Diencephalon (tissue), 1 donor: Measurements from ENCODE around the gene SELENOS. TPM values are rescaled to one million over a fixed set of nuclear protein-coding genes. Genes with fewer than 3 reads are reported as not detected.

ENCODE experiments used
- total RNA-seq: library from RNA; depleted of rRNA; stranded (reverse); fragments of >200 nt; gene quantifications from one replicate; pipeline ENCODE4 v1.2.3, GENCODE V29; 2014

The SELENOS gene
- total RNA-seq = 45.9 TPM

DNA sequence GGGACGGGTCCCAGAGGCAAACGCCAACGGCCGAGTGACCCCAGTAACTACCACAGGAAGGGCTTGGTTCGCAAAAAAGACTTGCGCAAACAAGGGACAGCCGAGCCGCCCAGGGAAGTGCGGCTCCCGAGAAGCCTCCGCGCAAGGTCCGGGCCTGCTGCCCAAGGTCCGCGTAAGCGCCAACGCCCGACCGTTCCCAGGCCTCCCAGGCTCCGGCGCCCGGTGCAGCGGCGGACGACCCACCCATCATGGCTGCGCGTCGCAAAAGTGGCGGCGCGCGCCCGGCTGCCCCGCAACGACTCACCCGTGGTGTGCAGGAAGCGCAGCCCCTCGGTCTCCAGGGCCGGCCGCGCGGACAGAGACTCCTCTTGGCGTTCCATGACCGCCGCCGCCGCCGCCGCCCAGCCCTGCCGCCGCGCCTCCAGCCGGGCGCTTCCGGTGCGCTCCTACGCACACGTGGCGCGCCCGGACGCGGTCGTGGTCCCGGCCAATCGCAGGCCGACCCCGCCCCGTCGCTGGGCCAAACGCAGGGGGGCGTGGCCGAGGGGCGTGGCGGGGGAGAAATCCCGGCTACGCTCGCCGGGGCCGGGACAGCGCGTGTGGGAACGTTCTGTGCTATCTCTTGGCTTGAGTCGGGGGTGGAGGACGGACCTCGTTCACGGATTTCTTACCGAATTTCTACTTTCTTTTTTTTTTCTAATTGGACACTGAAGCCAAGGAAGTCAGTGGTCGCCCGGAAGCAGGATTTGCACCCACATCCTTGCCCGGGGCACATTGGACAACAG, at the start of gene SELENOS:
TSS of gene SELENOS (minus strand) at position 448 of the 785 bp plus-strand sequence. CDS start at position 380, 68 bp downstream.

DNA sequence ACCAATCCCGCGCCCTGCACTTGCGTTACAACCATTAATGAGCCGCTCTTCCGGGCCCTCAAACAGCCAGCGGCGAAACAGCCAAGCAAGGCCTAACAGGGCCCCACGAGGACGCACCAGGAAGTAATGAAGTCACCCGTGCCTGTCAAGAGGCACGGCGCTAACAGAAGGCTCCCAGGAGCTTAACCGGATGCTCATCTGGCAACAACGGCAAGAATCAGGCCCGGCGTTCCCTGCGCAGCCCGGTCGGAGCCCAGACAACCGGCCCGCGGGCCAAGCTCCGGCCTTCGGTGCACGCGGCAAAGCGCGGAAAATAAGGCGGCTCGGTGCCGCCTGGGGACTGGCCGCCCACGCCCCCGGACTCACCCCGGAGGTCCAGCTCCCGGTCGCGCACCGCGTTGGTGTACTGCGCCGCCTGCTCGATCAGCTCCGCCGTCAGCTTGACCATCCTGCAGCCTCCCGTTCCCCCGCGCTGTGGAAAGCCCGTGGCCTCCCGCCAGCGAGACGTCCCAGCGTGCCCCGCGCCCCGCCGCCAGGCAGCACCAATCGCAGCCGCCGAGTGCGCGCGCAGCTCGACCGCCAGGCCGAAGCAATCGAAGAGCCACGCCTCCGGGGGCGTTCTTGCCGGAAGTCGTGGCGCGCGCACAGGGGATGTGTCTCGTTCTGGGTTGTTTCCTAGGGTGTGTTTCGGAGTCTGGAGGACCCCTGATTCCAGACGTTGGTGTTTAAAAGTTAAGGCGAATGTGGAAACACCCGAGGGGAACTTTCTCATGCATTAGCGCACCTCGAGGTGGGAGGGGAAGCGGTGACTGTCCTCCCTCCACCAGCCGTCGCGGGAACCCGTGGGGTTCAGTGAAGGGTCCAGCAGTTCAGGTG, 17.7 kb upstream of the SELENOS start, which contains the start of gene SNRPA1:
TSS of gene SNRPA1 (minus strand) at position 518 of the 876 bp plus-strand sequence. CDS start at position 448, 70 bp downstream.

DNA sequence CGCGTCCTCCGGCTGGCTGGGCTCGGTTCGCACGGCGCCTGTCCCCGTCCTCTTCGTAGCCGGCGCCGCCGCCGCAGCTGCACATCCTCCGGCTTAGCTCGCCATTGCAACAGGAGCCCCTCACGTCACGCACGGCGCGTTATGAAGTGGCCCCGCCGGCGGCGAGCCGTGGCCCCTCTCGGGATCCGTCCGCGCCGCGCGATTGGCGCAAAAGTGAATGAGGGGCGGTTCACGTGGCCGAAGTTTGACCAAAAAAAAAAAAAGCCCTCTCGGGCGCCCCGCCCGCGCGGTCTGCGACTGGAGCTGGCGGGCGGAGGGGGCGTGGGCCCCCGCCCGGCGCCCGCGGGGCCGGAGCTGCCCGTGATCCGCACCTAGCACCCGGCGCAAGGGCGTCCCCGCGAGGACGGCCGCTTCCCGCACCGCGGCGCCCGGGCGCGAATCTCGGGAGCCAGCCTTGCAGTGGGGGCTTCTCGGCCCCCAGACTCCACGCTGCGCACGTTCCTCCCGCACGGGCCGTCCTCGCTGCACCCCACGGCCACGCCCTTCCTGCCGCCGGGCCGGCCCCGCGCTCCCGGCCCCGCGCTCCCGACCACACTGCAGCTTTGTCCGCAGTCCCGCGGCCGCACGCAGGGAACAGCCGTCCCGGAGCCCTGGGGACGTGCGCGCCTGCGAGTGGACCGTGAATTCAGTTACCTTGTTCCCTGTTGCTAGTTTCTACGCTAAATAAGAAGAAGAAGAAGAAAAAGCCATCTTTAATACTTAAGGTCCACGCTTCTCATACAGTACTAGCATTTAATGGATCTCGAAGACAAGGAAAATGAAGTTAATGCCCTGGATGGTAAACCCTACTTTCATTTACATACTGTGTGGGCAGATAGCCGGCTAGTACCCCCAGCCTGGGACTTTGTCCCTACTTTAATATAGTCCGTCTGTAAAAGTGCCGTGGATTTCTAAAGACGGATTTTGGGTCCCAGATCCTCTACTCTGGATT, 25.2 kb downstream of the SELENOS start, which contains the start of gene CHSY1:
TSS of gene CHSY1 (minus strand) at position 219 of the 991 bp plus-strand sequence. CDS start 592 bp downstream, outside the sequence.

Other genes with a start within 250 kb of the SELENOS start
- 34.1 TPM for gene CHSY1, start 25.4 kb downstream of the SELENOS start, total RNA-seq
- gene SNRPA1, start 17.8 kb upstream of the SELENOS start, total RNA-seq = 16.6 TPM
- gene PCSK6, start 212.2 kb upstream of the SELENOS start, total RNA-seq = 17.8 TPM